WTC11 (cell line): ENCODE measurements around the gene ERH.

Source experiments
- AFF4 ChIP-seq: sonication (generic); formaldehyde crosslinking; IDR thresholded peaks from 2 replicates; pipeline ENCODE4 v1.8.1; 2023; ENCODE audit warnings: mild to moderate bottlenecking, missing genetic modification reagents, borderline replicate concordance
- ATF6 ChIP-seq: sonication (generic); formaldehyde crosslinking; IDR thresholded peaks from 2 replicates; pipeline ENCODE4 v1.8.1; 2023; ENCODE audit warnings: mild to moderate bottlenecking, missing genetic modification reagents
- CTCF ChIP-seq: fragments of 200-600 bp; IDR thresholded peaks from 2 replicates; pipeline ENCODE4 v1.8.0; 2022; ENCODE audit warnings: antibody characterized with exemption
- ESRRA ChIP-seq: sonication (generic); formaldehyde crosslinking; IDR thresholded peaks from 2 replicates; pipeline ENCODE4 v1.8.1; 2022; ENCODE audit warnings: mild to moderate bottlenecking, missing genetic modification reagents, borderline replicate concordance
- FOXJ3 ChIP-seq: sonication (generic); formaldehyde crosslinking; IDR thresholded peaks from 2 replicates; pipeline ENCODE4 v1.9.0; 2021; ENCODE audit warnings: missing genetic modification reagents, mild to moderate bottlenecking, borderline replicate concordance
- IRF2 ChIP-seq: sonication (generic); formaldehyde crosslinking; IDR thresholded peaks from 2 replicates; pipeline ENCODE4 v1.8.0; 2022; ENCODE audit warnings: low read depth, missing genetic modification reagents, borderline replicate concordance
- ZNF121 ChIP-seq: sonication (generic); formaldehyde crosslinking; IDR thresholded peaks from 2 replicates; pipeline ENCODE4 v1.8.0; 2023; ENCODE audit warnings: missing genetic modification reagents
- ZNF219 ChIP-seq: sonication (generic); formaldehyde crosslinking; IDR thresholded peaks from 2 replicates; pipeline ENCODE4 v1.8.0; 2023; ENCODE audit warnings: missing genetic modification reagents, mild to moderate bottlenecking, borderline replicate concordance
- ZNF416 ChIP-seq: fragments of 250-450 bp; sonication (Bioruptor Pico); IDR thresholded peaks from 2 replicates; pipeline ENCODE4 v1.9.0; 2021; ENCODE audit warnings: mild to moderate bottlenecking, inconsistent platforms

GRCh38 chr14:69332782-69333395 lies 65.2 kb downstream of the ERH start:
- TF ChIP-seq AFF4, result no peak
- TF ChIP-seq CTCF, result no peak
- TF ChIP-seq FOXJ3 (CRISPR knock-in tag), result no peak
- TF ChIP-seq ATF6 (CRISPR knock-in tag), result no peak
- TF ChIP-seq ZNF219 (CRISPR knock-in tag), result no peak
- TF ChIP-seq ZNF416 (CRISPR knock-in tag), result no peak
- no peak for TF ChIP-seq IRF2 (CRISPR knock-in tag)
- no peak for TF ChIP-seq ESRRA (CRISPR knock-in tag)
- no peak for TF ChIP-seq ZNF121 (CRISPR knock-in tag)
